BJ (cell line): Measurements from ENCODE around the gene OXSM. TPM values are rescaled to one million over a fixed set of nuclear protein-coding genes. Genes with fewer than 3 reads are reported as not detected.

ENCODE experiments used
- CTCF ChIA-PET: fragments of 350-600 bp; formaldehyde crosslinking; extraction: SDS; loops from one replicate; lab custom pipeline; 2021; ENCODE audit warnings: antibody characterized with exemption, inconsistent platforms; lab: Yijun Ruan, JAX
- POLR2A ChIA-PET: fragments of 300-600 bp; sonication (Branson Sonifier 250); formaldehyde crosslinking; extraction: SDS; loops from one replicate; lab custom pipeline; 2021; ENCODE audit warnings: antibody characterized with exemption; lab: Charles Lee
- DNase-seq: peaks from one replicate; pipeline ENCODE4 v3.0.0-alpha.2; 2011; ENCODE audit warnings: low read depth
- H3K27me3 ChIP-seq: 2 replicates; pipeline ENCODE4 v1.6.0; 2011; ENCODE audit warnings: low read length; ENCODE audit not compliant: control insufficient read depth, insufficient read depth
- H3K36me3 ChIP-seq: 2 replicates; pipeline ENCODE4 v1.5.1; 2011; ENCODE audit warnings: low read length; ENCODE audit not compliant: control insufficient read depth, insufficient read depth
- H3K4me3 ChIP-seq: 2 replicates; pipeline ENCODE4 v1.5.1; 2011; ENCODE audit warnings: low read depth, mild to moderate bottlenecking, control low read depth, low read length
- CTCF ChIP-seq: IDR thresholded peaks from 2 replicates; pipeline ENCODE4 v1.5.1; 2011; ENCODE audit warnings: low read depth, mild to moderate bottlenecking, control low read depth, inconsistent platforms, low read length, moderate library complexity; ENCODE audit not compliant: insufficient read depth
- polyA plus RNA-seq: library from polyadenylated mRNA; depleted of rRNA; stranded (reverse); fragments of >200 nt; gene quantifications from 2 replicates; pipeline ENCODE4 v1.2.3, GENCODE V29; 2011

The OXSM gene
- polyA plus RNA-seq, 1 experiment, result 10.6 TPM

GRCh38 chr3:25781145-25781757 lies 8.6 kb upstream of the OXSM start:
- H3K4me3 ChIP-seq, result no peak overlapping the region
- TF ChIP-seq CTCF, result no peak
- ChIA-PET CTCF (no interaction called here), POLR2A (no interaction called here)
- H3K36me3 ChIP-seq, result no peaks in the 10 kb centered on the region; the same call in 1 of the 2 replicates
- no peak for DNase-seq
- H3K27me3 ChIP-seq, result no peaks in the 10 kb centered on the region

- H3K4me3 ChIP-seq, result peak overlapping the region; percentile 94
- no peak for TF ChIP-seq CTCF
- ChIA-PET POLR2A (no interaction called here), CTCF (no interaction called here)
- no peaks in the 10 kb centered on the region for H3K27me3 ChIP-seq
- DNase-seq, result no peak
- no peaks in the 10 kb centered on the region; the same call in 1 of the 2 replicates for H3K36me3 ChIP-seq
These were observed 7.9 kb upstream of the OXSM start for GRCh38 chr3:25781758-25782594.

DNA sequence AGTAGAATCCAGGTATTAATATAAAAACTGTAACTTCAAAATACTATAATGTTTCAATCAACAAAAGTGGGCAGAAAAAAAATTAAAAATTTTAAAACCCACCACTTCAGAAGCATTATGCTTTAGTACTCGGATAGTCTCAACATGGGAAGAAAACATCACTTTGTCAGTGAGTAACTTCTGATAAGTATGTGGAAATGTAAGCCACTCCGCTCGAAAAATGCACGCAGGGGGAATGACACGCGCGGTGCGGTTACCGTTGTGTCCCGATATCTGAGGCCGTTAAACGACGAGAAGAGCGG lies 7.3 kb upstream of the OXSM start:
- CTCF ChIA-PET, result no interaction called here
- no peak for DNase-seq
- no peaks in the 10 kb centered on the region; the same call in 1 of the 2 replicates for H3K36me3 ChIP-seq
- POLR2A ChIA-PET, result interaction anchor here (0.6 kb wide), 1 partner anchor 133 kb away, joined by 6 read pairs; no protein-coding TSS in a partner anchor
- peak overlapping the region; percentile 94 for H3K4me3 ChIP-seq
- TF ChIP-seq CTCF, result no peak
- no peaks in the 10 kb centered on the region for H3K27me3 ChIP-seq

DNA sequence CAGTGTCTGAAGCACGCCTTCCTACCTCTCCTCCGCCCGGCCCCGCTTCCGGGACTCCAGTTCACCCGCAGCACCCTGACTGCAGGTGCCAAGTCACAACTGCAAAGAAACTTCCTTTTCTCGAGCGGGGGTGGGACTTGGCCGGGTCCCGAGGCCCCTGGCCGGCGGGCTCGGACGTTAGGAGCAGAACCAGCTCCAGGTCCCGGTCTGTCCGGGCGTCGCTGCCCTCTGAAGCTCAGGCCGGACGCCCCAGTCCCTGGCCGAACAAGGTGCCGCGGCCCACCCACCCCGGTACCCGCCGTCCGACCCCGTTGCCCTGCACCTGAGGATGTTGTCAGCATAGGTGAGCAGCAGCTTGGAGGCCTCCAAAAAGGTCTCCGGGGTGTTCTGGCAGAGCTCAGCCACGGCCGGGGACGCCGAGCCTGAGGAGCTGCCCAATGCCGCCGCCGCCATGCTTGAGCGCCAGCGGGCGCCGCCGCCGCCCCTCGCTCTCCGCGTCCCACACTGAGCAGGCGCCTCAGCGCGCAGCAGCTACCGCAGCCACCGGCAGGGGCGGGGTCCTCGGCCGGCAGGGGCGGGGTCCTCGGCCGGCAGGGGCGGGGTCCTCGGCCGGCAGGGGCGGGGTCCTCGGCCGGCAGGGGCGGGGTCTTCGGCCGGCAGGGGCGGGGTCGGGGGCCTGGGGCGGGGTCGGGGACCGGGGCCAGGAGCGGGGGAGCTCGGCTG lies 6.8 kb upstream of the OXSM start, which contains the start of gene NGLY1:
TSS of gene NGLY1 (minus strand) at position 506 of the 723 bp plus-strand sequence. CDS start at position 453, 53 bp downstream.
- POLR2A ChIA-PET, result interaction anchor here (0.5 to 0.6 kb wide), 3 partner anchors 72 to 134 kb away, joined by 3 to 6 read pairs (median 3); no protein-coding TSS in a partner anchor
- no peak for DNase-seq
- H3K4me3 ChIP-seq, result peak within 1 kb of the TSS; percentile 94
- no peak for TF ChIP-seq CTCF
- CTCF ChIA-PET, result interaction anchor here (1.4 kb wide), 1 partner anchor 134 kb away, joined by 4 read pairs; no protein-coding TSS in a partner anchor
- no peaks in the 10 kb centered on the region for H3K36me3 ChIP-seq
- no peaks in the 10 kb centered on the region for H3K27me3 ChIP-seq
